Measurements from ENCODE around the gene DMKN. TPM values are rescaled to one million over a fixed set of nuclear protein-coding genes. Genes with fewer than 3 reads are reported as not detected.
"Not testable (repeated sequence)": the region's sequence is repeated elsewhere in the genome, so short reads cannot be mapped to it uniquely, and the experiment has no call there.

DMKN gene
- total RNA-seq, 1 experiment from 2014 or later = 5.6 TPM

GRCh38 chr19:35478794-35479677 lies 34.4 kb downstream of the DMKN start:
- intact Hi-C loops (cut with micrococcal nuclease; ENCODE audit: unreplicated experiment) (no loop called here), in situ Hi-C loops (cut with HindIII; ENCODE audit: low pct_unique_long_range_greater_than_20kb, low sequenced_read_pairs) (no loop called here)
- Histone ChIP-seq H3K36me3 (ENCODE audit: control insufficient read depth, insufficient read depth, low read length) (no peaks in the 10 kb centered on the region), H3K9me3 (ENCODE audit: control insufficient read depth, insufficient read depth, low read depth, low read length) (no peaks in the 10 kb centered on the region), H3K4me1 (ENCODE audit: control insufficient read depth, insufficient read depth, low read length) (no peaks in the 10 kb centered on the region), H3K27ac (ENCODE audit: low read length) (no peak overlapping the region), H3K4me3 (ENCODE audit: low read depth in 2 of 2, low read length in 2 of 2) (no peak overlapping the region), H3K27me3 (ENCODE audit: control insufficient read depth, insufficient read depth, low read length) (no peaks in the 10 kb centered on the region)
- ChIA-PET CTCF (no interaction called here), POLR2A (no interaction called here)
- TF ChIP-seq CTCF (IDR thresholded peaks at IDR 0.05) = no peak
- TF ChIP-seq TCF7L2 (IDR thresholded peaks at IDR 0.05; ENCODE audit: low read depth, low read length) = no peak
- no peak for TF ChIP-seq SIN3A (IDR thresholded peaks at IDR 0.05; ENCODE audit: borderline replicate concordance, insufficient read depth, low read depth, low read length)
- TF ChIP-seq POLR2AphosphoS5 (IDR thresholded peaks at IDR 0.05; ENCODE audit: low read depth, low read length) = no peak
- no peak for TF ChIP-seq REST (IDR thresholded peaks at IDR 0.05; ENCODE audit: insufficient read depth in 1 of 2, low read depth in 2 of 2, low read length in 1 of 2)
- DNase-seq (ENCODE audit: low read depth, low spot score) = no peak
- no TSS peak for BruUV-seq (replicated peaks)
- no peak for ATAC-seq

- ATAC-seq = no peak
- no peak for DNase-seq (ENCODE audit: low read depth, low spot score)
- BruUV-seq (replicated peaks) = no TSS peak
- TF ChIP-seq TCF7L2 (IDR thresholded peaks at IDR 0.05; ENCODE audit: low read depth, low read length) = no peak
- TF ChIP-seq CTCF (IDR thresholded peaks at IDR 0.05) = peak; percentile 67
- no peak for TF ChIP-seq SIN3A (IDR thresholded peaks at IDR 0.05; ENCODE audit: borderline replicate concordance, insufficient read depth, low read depth, low read length)
- no peak for TF ChIP-seq POLR2AphosphoS5 (IDR thresholded peaks at IDR 0.05; ENCODE audit: low read depth, low read length)
- TF ChIP-seq REST (IDR thresholded peaks at IDR 0.05; ENCODE audit: insufficient read depth in 1 of 2, low read depth in 2 of 2, low read length in 1 of 2) = no peak
- ChIA-PET CTCF (no interaction called here), POLR2A (no interaction called here)
- Histone ChIP-seq H3K4me3 (ENCODE audit: low read depth in 2 of 2, low read length in 2 of 2) (no peak overlapping the region), H3K27me3 (ENCODE audit: control insufficient read depth, insufficient read depth, low read length) (no peaks in the 10 kb centered on the region), H3K36me3 (ENCODE audit: control insufficient read depth, insufficient read depth, low read length) (no peaks in the 10 kb centered on the region), H3K9me3 (ENCODE audit: control insufficient read depth, insufficient read depth, low read depth, low read length) (no peaks in the 10 kb centered on the region), H3K27ac (ENCODE audit: low read length) (no peak overlapping the region), H3K4me1 (ENCODE audit: control insufficient read depth, insufficient read depth, low read length) (no peaks in the 10 kb centered on the region)
- intact Hi-C loops (cut with micrococcal nuclease; ENCODE audit: unreplicated experiment) = no loop called here
- in situ Hi-C loops (cut with HindIII; ENCODE audit: low pct_unique_long_range_greater_than_20kb, low sequenced_read_pairs) = no loop called here
These were observed 37.3 kb downstream of the DMKN start for GRCh38 chr19:35476149-35476548.

GRCh38 chr19:35474594-35474993 lies 38.9 kb downstream of the DMKN start:
- DNase-seq (ENCODE audit: low read depth, low spot score); CTCF ChIA-PET; H3K4me1 ChIP-seq (ENCODE audit: control insufficient read depth, insufficient read depth, low read length); H3K9me3 ChIP-seq (ENCODE audit: control insufficient read depth, insufficient read depth, low read depth, low read length); H3K27ac ChIP-seq (ENCODE audit: low read length); H3K36me3 ChIP-seq (ENCODE audit: control insufficient read depth, insufficient read depth, low read length); BruUV-seq (replicated peaks); POLR2A ChIA-PET; ATAC-seq; in situ Hi-C loops (cut with HindIII; ENCODE audit: low pct_unique_long_range_greater_than_20kb, low sequenced_read_pairs); H3K4me3 ChIP-seq (ENCODE audit: low read depth in 2 of 2, low read length in 2 of 2); H3K27me3 ChIP-seq (ENCODE audit: control insufficient read depth, insufficient read depth, low read length); intact Hi-C loops (cut with micrococcal nuclease; ENCODE audit: unreplicated experiment): not testable (repeated sequence)

Data from Panc1 (cell line).